GM23338 (cell line): ENCODE measurements around the gene CHAT. TPM values are rescaled to one million over a fixed set of nuclear protein-coding genes. Genes with fewer than 3 reads are reported as not detected.

Experiments
- ATAC-seq: fragments of 200-7000 bp; cut with Tn5 transposase; 3 replicates; pipeline ENCODE4 v1.9.1; 2020
- DNase-seq: peaks from one replicate; pipeline ENCODE4 v3.0.0-alpha.2; 2015; ENCODE audit warnings: low spot score
- H2AFZ ChIP-seq: fragments of 200-600 bp; sonication (generic); 2 replicates; pipeline ENCODE4 v1.8.0; 2016; ENCODE audit warnings: antibody characterized with exemption, mild to moderate bottlenecking, moderate library complexity
- H3F3A ChIP-seq: fragments of 200-600 bp; sonication (generic); replicated peaks from 2 replicates; pipeline ENCODE4 v1.8.0; 2017; ENCODE audit warnings: antibody characterized with exemption, mixed run types, low read depth
- H3K27ac ChIP-seq: fragments of 200-600 bp; sonication (generic); 2 replicates; pipeline ENCODE4 v1.6.1; 2016; ENCODE audit warnings: low read depth
- H3K27me3 ChIP-seq: fragments of 200-600 bp; sonication (generic); 2 replicates; pipeline ENCODE4 v1.8.0; 2016; ENCODE audit warnings: mild to moderate bottlenecking, mixed run types, moderate library complexity; ENCODE audit not compliant: insufficient read depth
- H3K36me3 ChIP-seq: fragments of 200-600 bp; sonication (generic); 2 replicates; pipeline ENCODE4 v1.8.0; 2016; ENCODE audit warnings: mild to moderate bottlenecking; ENCODE audit not compliant: insufficient read depth
- H3K4me1 ChIP-seq: fragments of 200-600 bp; sonication (generic); 2 replicates; pipeline ENCODE4 v1.8.0; 2016; ENCODE audit warnings: mild to moderate bottlenecking, moderate library complexity; ENCODE audit not compliant: insufficient read depth
- H3K4me2 ChIP-seq: fragments of 200-600 bp; sonication (generic); 2 replicates; pipeline ENCODE4 v1.7.1; 2017; ENCODE audit warnings: mixed run types
- H3K4me3 ChIP-seq: fragments of 200-600 bp; sonication (generic); 2 replicates; pipeline ENCODE4 v1.6.1; 2016; ENCODE audit warnings: mixed run types
- H3K79me2 ChIP-seq: fragments of 200-600 bp; sonication (generic); replicated peaks from 2 replicates; pipeline ENCODE4 v1.8.0; 2017; ENCODE audit warnings: mild to moderate bottlenecking; ENCODE audit not compliant: insufficient read depth
- H3K9me2 ChIP-seq: fragments of 200-600 bp; sonication (generic); 2 replicates; pipeline ENCODE4 v1.8.0; 2017; ENCODE audit not compliant: insufficient read depth
- H4K20me1 ChIP-seq: fragments of 200-600 bp; sonication (generic); replicated peaks from 2 replicates; pipeline ENCODE4 v1.8.0; 2017; ENCODE audit warnings: mild to moderate bottlenecking; ENCODE audit not compliant: insufficient read depth
- H3K27ac Mint-ChIP-seq: 2 replicates; pipeline ENCODE4 v1.8.0; 2020; ENCODE audit warnings: inconsistent platforms, mild to moderate bottlenecking, moderate library complexity, mixed read lengths
- H3K27me3 Mint-ChIP-seq: 3 replicates; pipeline ENCODE4 v1.8.0; 2022; ENCODE audit warnings: low read depth, mild to moderate bottlenecking, moderate library complexity, mixed read lengths, inconsistent platforms; ENCODE audit not compliant: insufficient read depth, poor library complexity
- H3K36me3 Mint-ChIP-seq: 3 replicates; pipeline ENCODE4 v1.8.0; 2021; ENCODE audit warnings: low read depth, mild to moderate bottlenecking, inconsistent platforms, moderate library complexity, mixed read lengths
- H3K4me1 Mint-ChIP-seq: 3 replicates; pipeline ENCODE4 v1.8.0; 2020; ENCODE audit warnings: mild to moderate bottlenecking, inconsistent platforms, mixed read lengths
- H3K4me3 Mint-ChIP-seq: 3 replicates; pipeline ENCODE4 v1.8.0; 2021; ENCODE audit warnings: moderate library complexity, mild to moderate bottlenecking, inconsistent platforms, mixed read lengths
- H3K9me3 Mint-ChIP-seq: 3 replicates; pipeline ENCODE4 v1.8.0; 2020; ENCODE audit warnings: moderate library complexity, mild to moderate bottlenecking, inconsistent platforms, mixed read lengths
- CTCF ChIP-seq, 2 experiments: fragments of 200-600 bp in 1 of 2; sonication (generic) in 1 of 2; conservative IDR thresholded peaks; 2 replicates each; pipeline versions ENCODE4 v1.5.1 to v1.6.1; 2016 to 2017; ENCODE audit warnings: antibody characterized with exemption in 2 of 2, low read depth in 2 of 2, mild to moderate bottlenecking in 2 of 2, moderate library complexity in 1 of 2
- ETS1 ChIP-seq: IDR thresholded peaks from 2 replicates; pipeline ENCODE4 v1.6.1; 2016; ENCODE audit warnings: antibody characterized with exemption
- EZH2phosphoT487 ChIP-seq: fragments of 200-600 bp; sonication (generic); IDR thresholded peaks from one replicate; pipeline ENCODE4 v1.8.1; 2018; ENCODE audit warnings: antibody characterized with exemption; ENCODE audit not compliant: unreplicated experiment
- JUNB ChIP-seq: IDR thresholded peaks from one replicate; pipeline ENCODE4 v1.6.1; 2016; ENCODE audit warnings: antibody characterized with exemption; ENCODE audit not compliant: unreplicated experiment
- NANOG ChIP-seq: IDR thresholded peaks from 2 replicates; pipeline ENCODE4 v1.6.1; 2016; ENCODE audit warnings: antibody characterized with exemption, borderline replicate concordance
- REST ChIP-seq: IDR thresholded peaks from one replicate; pipeline ENCODE4 v1.6.1; 2018; ENCODE audit warnings: antibody characterized with exemption; ENCODE audit not compliant: unreplicated experiment
- ZNF114 ChIP-seq: fragments of 250-450 bp; sonication (Bioruptor Pico); IDR thresholded peaks from 2 replicates; pipeline ENCODE4 v1.5.0; 2020; ENCODE audit warnings: mild to moderate bottlenecking, moderate library complexity
- ZNF331 ChIP-seq: fragments of 250-450 bp; sonication (Bioruptor Pico); IDR thresholded peaks from 2 replicates; pipeline ENCODE4 v1.5.0; 2020; ENCODE audit warnings: low read depth, mild to moderate bottlenecking, moderate library complexity
- ZNF462 ChIP-seq: fragments of 250-450 bp; sonication (Bioruptor Pico); IDR thresholded peaks from 2 replicates; pipeline ENCODE4 v1.5.0; 2020; ENCODE audit warnings: mild to moderate bottlenecking, moderate library complexity
- polyA plus RNA-seq: library from polyadenylated mRNA; unstranded; fragments of >200 nt; fragmentation: Nextera tagmentation; extraction: Ambion mirVana; gene quantifications from 2 replicates; pipeline ENCODE4 v1.2.1, GENCODE V29; 2016
- total RNA-seq: library from RNA; depleted of rRNA; stranded (reverse); fragments of >200 nt; shearing (Covaris generic); gene quantifications from 2 replicates; pipeline ENCODE4 v1.2.3, GENCODE V29; 2014

Gene CHAT
- total and polyA plus RNA-seq, 2 experiments from 2014 or later, result not detected

- TF ChIP-seq REST, result no peak
- TF ChIP-seq JUNB, result no peak
- no peak for TF ChIP-seq EZH2phosphoT487
- TF ChIP-seq NANOG, result no peak
Observed at GRCh38 chr10:49593564-49593875, 20.3 kb upstream of the CHAT start (continued).

- H3K27ac ChIP-seq, result no peak overlapping the region
- H3K36me3 Mint-ChIP-seq, result no peaks in the 10 kb centered on the region
- H3K9me2 ChIP-seq, result no peaks in the 10 kb centered on the region
- no peak overlapping the region for H3K4me2 ChIP-seq
- H3F3A ChIP-seq, result no peaks in the 10 kb centered on the region
- no peak overlapping the region for H3K4me3 ChIP-seq
- no peaks in the 10 kb centered on the region; the same call in 1 of the 2 replicates for H3K4me1 ChIP-seq
- peaks cover 22% of the 10 kb centered on the region for H3K27me3 Mint-ChIP-seq
- H3K79me2 ChIP-seq, result no peaks in the 10 kb centered on the region
- H3K4me3 Mint-ChIP-seq, result no peak overlapping the region
- H3K4me1 Mint-ChIP-seq, result peaks cover 13% of the 10 kb centered on the region
- H4K20me1 ChIP-seq, result no peaks in the 10 kb centered on the region
- ATAC-seq (no peak), DNase-seq (no peak)
- H3K9me3 Mint-ChIP-seq, result no peaks in the 10 kb centered on the region
- H3K27me3 ChIP-seq, result no peaks in the 10 kb centered on the region
- H2AFZ ChIP-seq, result no peak overlapping the region
- no peak overlapping the region for H3K27ac Mint-ChIP-seq
- H3K36me3 ChIP-seq, result no peaks in the 10 kb centered on the region
- no peak for TF ChIP-seq EZH2phosphoT487
- TF ChIP-seq ZNF462 (CRISPR knock-in tag), result no peak
- TF ChIP-seq ETS1, result no peak
- no peak for TF ChIP-seq CTCF (conservative IDR thresholded peaks at IDR 0.05; ENCODE audit: low read depth in 2 of 2)
- TF ChIP-seq ZNF114 (CRISPR knock-in tag), result no peak
- TF ChIP-seq ZNF331 (CRISPR knock-in tag), result no peak
- no peak for TF ChIP-seq NANOG
- TF ChIP-seq REST, result no peak
Observed at GRCh38 chr10:49593998-49594397, 19.8 kb upstream of the CHAT start.
